ENCODE data around the gene HCK.

Gene HCK

GRCh38 chr20:32067234-32067821 lies 15.3 kb downstream of the HCK start:
- no peak for DNase-seq (ENCODE audit: low spot score)
- TF ChIP-seq CTCF (IDR thresholded peaks at IDR 0.05; ENCODE audit: extremely low read depth, missing control alignments) = no peak

GRCh38 chr20:32068174-32068573 lies 16.1 kb downstream of the HCK start:
- TF ChIP-seq CTCF (IDR thresholded peaks at IDR 0.05; ENCODE audit: extremely low read depth, missing control alignments) = no peak
- DNase-seq (ENCODE audit: low spot score) = no peak

GRCh38 chr20:32069711-32070110 lies 17.7 kb downstream of the HCK start:
- TF ChIP-seq CTCF (IDR thresholded peaks at IDR 0.05; ENCODE audit: extremely low read depth, missing control alignments) = no peak
- no peak for DNase-seq (ENCODE audit: low spot score)

DNA sequence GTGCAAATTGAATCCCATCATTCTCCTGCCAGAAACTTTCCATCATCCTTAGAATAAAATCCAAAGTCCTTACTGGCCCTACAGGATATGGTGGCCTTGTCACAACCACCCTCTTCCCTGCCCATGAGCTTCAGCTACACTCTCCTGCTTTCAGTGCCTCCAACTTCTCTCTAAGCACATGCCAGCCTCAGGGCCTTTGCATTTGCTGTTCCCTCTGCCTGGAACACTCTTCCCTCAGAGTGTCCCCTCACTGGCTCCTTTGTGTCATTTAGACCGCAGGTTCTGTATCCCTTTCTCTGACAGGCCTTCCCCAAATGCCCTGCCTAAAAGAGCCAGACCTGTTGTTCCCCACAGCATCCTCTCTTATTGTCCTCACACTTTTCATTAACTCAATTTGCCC lies 18.2 kb downstream of the HCK start:
- DNase-seq (ENCODE audit: low spot score) = no peak
- no peak for TF ChIP-seq CTCF (IDR thresholded peaks at IDR 0.05; ENCODE audit: extremely low read depth, missing control alignments)

- no peak for DNase-seq (ENCODE audit: low spot score)
- no peak for TF ChIP-seq CTCF (IDR thresholded peaks at IDR 0.05; ENCODE audit: extremely low read depth, missing control alignments)
These were observed 18.7 kb downstream of the HCK start for GRCh38 chr20:32070690-32071213.

DNA sequence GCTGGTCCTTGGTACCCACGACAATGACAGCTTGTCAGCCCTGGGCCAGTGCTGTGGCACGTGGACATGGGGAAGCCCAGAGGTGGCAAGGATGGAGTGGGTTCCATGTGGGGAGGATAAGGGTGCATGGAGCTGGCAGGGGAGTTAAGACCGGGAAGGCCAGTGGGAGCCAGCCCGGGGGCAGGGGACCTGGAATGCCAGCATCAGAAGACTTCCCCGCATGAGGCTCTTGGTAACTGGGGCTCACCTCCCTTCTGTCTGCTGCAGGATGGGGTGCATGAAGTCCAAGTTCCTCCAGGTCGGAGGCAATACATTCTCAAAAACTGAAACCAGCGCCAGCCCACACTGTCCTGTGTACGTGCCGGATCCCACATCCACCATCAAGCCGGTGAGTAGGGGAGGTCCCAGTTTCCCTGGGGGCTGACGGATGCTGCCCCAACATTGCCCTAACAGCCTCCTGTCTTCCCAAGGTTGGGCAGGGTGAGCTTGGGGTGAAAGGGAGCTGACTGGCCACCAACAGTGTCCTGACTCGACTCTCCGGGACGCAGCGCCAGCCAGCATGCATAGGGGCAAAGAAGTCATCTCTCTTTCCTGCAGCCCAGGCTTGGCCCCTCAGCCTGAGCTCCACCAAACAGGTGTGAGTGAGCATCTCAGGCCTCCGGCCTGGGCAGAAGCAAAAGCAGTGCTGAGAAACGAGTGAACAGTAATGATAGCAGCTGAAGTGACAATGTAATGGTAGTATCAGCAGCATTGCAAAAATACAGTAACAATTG lies 19.5 kb downstream of the HCK start:
- no peak for TF ChIP-seq CTCF (IDR thresholded peaks at IDR 0.05; ENCODE audit: extremely low read depth, missing control alignments)
- no peak for DNase-seq (ENCODE audit: low spot score)

DNA sequence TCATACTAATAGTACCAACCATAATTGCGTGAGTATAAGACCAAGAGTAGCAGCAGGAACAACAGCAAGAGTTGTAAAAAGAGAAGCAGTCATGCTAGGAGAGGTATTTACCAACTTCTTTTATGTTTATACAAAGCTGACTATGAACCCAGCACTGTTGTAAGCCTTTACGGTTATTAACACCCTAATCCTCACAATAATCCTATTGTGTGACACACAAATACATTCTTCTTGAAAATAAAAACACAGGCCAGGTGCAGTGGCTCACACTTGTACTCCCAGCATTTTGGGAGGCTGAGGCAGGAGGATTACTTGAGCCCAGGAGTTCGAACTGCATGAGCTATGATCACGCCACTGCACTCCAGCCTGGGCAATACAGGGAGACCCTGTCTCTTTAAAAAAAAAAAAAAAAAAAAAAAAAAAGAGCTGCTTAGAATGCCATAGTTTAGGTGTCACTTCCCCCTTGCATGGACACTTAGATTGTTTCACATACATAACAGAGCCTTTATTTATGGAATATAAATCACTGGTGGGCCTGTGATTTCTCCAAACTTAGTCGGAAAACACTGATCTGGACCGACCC lies 20.2 kb downstream of the HCK start:
- no peak for TF ChIP-seq CTCF (IDR thresholded peaks at IDR 0.05; ENCODE audit: extremely low read depth, missing control alignments)

More for the DNA sequence above, 20.2 kb downstream of the HCK start:
- DNase-seq (ENCODE audit: low spot score) = no peak

Measured in GM20000 (cell line).